Measurements from ENCODE around the gene ITM2C.

Gene ITM2C

DNA sequence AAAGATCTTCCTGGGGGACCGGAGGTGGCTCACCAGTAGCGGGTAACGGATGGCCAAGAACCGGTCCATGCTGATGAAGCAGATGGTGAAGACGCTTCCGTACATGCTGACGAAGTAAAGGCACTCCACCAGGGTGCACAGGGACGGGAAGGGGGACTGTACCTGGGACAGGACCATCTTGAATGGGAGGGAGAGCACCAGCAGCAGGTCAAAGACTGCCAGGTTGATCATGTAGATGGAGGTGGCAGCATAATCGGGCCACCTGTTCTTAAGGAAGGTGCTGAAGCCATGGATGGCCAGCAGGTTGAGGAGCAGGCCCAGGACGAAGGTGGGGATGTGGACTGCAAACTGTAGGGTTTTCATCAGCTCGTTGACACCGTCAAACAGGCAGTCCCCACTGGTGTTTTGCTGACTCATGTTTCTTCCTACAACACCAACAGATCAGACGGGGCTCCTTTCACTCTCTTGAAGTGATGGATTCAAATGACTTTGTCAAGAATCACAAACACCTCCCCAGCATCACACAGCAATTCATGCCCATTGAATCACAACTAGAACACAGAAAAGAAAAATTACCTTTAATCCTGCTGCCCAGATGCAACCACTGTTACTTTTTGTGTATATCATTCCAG lies 45.9 kb downstream of the ITM2C start:
- in situ Hi-C loops (cut with HindIII; ENCODE audit: low pct_ligation_motif_present, low sequenced_read_pairs) = no loop called here
- Histone ChIP-seq H3K27me3 (replicated peaks) (no peaks in the 10 kb centered on the region), H3K4me3 (ENCODE audit: low read depth, low read length) (no peak overlapping the region), H3K27ac (no peak overlapping the region), H3K36me3 (replicated peaks) (no peaks in the 10 kb centered on the region)
- no peak for DNase-seq
- TF ChIP-seq, protein P1, sequence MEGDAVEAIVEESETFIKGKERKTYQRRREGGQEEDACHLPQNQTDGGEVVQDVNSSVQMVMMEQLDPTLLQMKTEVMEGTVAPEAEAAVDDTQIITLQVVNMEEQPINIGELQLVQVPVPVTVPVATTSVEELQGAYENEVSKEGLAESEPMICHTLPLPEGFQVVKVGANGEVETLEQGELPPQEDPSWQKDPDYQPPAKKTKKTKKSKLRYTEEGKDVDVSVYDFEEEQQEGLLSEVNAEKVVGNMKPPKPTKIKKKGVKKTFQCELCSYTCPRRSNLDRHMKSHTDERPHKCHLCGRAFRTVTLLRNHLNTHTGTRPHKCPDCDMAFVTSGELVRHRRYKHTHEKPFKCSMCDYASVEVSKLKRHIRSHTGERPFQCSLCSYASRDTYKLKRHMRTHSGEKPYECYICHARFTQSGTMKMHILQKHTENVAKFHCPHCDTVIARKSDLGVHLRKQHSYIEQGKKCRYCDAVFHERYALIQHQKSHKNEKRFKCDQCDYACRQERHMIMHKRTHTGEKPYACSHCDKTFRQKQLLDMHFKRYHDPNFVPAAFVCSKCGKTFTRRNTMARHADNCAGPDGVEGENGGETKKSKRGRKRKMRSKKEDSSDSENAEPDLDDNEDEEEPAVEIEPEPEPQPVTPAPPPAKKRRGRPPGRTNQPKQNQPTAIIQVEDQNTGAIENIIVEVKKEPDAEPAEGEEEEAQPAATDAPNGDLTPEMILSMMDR (IDR thresholded peaks at IDR 0.05; ENCODE audit: low read depth, low read length, missing control alignments) = no peak

GRCh38 chr2:230912046-230912445 lies 47.3 kb downstream of the ITM2C start:
- H3K4me3 ChIP-seq (ENCODE audit: low read depth, low read length) = no peak overlapping the region
- in situ Hi-C loops (cut with HindIII; ENCODE audit: low pct_ligation_motif_present, low sequenced_read_pairs) = no loop called here
- no peaks in the 10 kb centered on the region for H3K27me3 ChIP-seq (replicated peaks)
- TF ChIP-seq, protein P1 (IDR thresholded peaks at IDR 0.05; ENCODE audit: low read depth, low read length, missing control alignments) = no peak
- no peaks in the 10 kb centered on the region for H3K36me3 ChIP-seq (replicated peaks)
- no peak for DNase-seq
- no peak overlapping the region for H3K27ac ChIP-seq

DNA sequence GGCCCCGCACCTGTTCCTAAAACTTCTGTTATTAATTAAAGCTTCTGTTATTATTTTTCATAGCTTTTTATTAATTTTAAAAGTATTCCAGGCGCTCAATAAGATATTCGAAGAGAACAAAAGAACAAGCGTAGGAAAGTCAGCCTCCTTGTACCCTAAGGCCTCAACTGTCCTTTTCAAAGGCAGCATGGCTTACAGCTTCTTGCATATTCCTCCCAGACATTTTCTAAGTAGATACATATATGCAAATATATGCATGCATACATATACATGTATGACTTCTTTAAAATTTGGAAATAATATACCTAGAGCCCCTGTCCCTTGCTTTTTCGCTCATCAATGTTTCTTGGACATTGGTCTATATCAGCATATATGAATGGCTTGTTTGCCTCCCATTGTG lies 48.0 kb downstream of the ITM2C start:
- Histone ChIP-seq H3K36me3 (replicated peaks) (no peaks in the 10 kb centered on the region), H3K4me3 (ENCODE audit: low read depth, low read length) (no peak overlapping the region), H3K27ac (no peak overlapping the region), H3K27me3 (replicated peaks) (no peaks in the 10 kb centered on the region)
- TF ChIP-seq, protein P1 (IDR thresholded peaks at IDR 0.05; ENCODE audit: low read depth, low read length, missing control alignments) = no peak
- in situ Hi-C loops (cut with HindIII; ENCODE audit: low pct_ligation_motif_present, low sequenced_read_pairs) = no loop called here
- DNase-seq = no peak

- in situ Hi-C loops (cut with HindIII; ENCODE audit: low pct_ligation_motif_present, low sequenced_read_pairs) = no loop called here
- DNase-seq = no peak
- TF ChIP-seq, protein P1 (IDR thresholded peaks at IDR 0.05; ENCODE audit: low read depth, low read length, missing control alignments) = peak; percentile 51
- Histone ChIP-seq H3K36me3 (replicated peaks) (no peaks in the 10 kb centered on the region), H3K27ac (no peak overlapping the region), H3K27me3 (replicated peaks) (no peaks in the 10 kb centered on the region), H3K4me3 (ENCODE audit: low read depth, low read length) (no peak overlapping the region)
These were observed 48.8 kb downstream of the ITM2C start for GRCh38 chr2:230913406-230914143.

GRCh38 chr2:230914886-230915285 lies 50.1 kb downstream of the ITM2C start:
- DNase-seq = no peak
- in situ Hi-C loops (cut with HindIII; ENCODE audit: low pct_ligation_motif_present, low sequenced_read_pairs) = no loop called here
- Histone ChIP-seq H3K27me3 (replicated peaks) (no peaks in the 10 kb centered on the region), H3K4me3 (ENCODE audit: low read depth, low read length) (no peak overlapping the region), H3K36me3 (replicated peaks) (no peaks in the 10 kb centered on the region), H3K27ac (no peak overlapping the region)
- TF ChIP-seq, protein P1 (IDR thresholded peaks at IDR 0.05; ENCODE audit: low read depth, low read length, missing control alignments) = no peak
